K562 (cell line): ENCODE data around the gene MID1IP1. TPM values are rescaled to one million over a fixed set of nuclear protein-coding genes. Genes with fewer than 3 reads are reported as not detected.

Experiments
- ATF3 ChIP-seq, 2 experiments: fragments of 450-650 bp in 1 of 2; sonication (generic) in 1 of 2; formaldehyde crosslinking in 1 of 2; IDR thresholded peaks in 1 of 2; conservative IDR thresholded peaks in 1 of 2; 2 replicates each; pipeline versions ENCODE4 v1.6.1 to v1.8.1; 2016 to 2023; ENCODE audit warnings: mild to moderate bottlenecking in 2 of 2, moderate library complexity in 2 of 2, inconsistent platforms in 1 of 2, missing genetic modification reagents in 1 of 2
- BCOR ChIP-seq: fragments of 450-650 bp; IDR thresholded peaks from 2 replicates; pipeline ENCODE4 v1.6.1; 2016
- BRD4 ChIP-seq: fragments of 200-600 bp; sonication (generic); IDR thresholded peaks from 2 replicates; pipeline ENCODE4 v1.6.1; 2017; ENCODE audit warnings: inconsistent platforms
- CREM ChIP-seq: IDR thresholded peaks from 2 replicates; pipeline ENCODE4 v1.6.1; 2014; ENCODE audit warnings: antibody characterized with exemption, low read depth
- GATAD2B ChIP-seq: fragments of 450-650 bp; IDR thresholded peaks from 2 replicates; pipeline ENCODE4 v1.6.1; 2017; ENCODE audit warnings: mild to moderate bottlenecking, borderline replicate concordance
- HBP1 ChIP-seq: fragments of 450-650 bp; formaldehyde crosslinking; IDR thresholded peaks from 2 replicates; pipeline ENCODE4 v1.4.0; 2022; ENCODE audit warnings: missing genetic modification characterization
- HMG20A ChIP-seq: fragments of 450-650 bp; formaldehyde crosslinking; conservative IDR thresholded peaks from 2 replicates; pipeline ENCODE4 v1.4.0; 2020; ENCODE audit warnings: mild to moderate bottlenecking, mixed read lengths
- ILF3 ChIP-seq: fragments of 450-650 bp; IDR thresholded peaks from 2 replicates; pipeline ENCODE4 v1.6.1; 2018; ENCODE audit warnings: antibody characterized with exemption, mild to moderate bottlenecking, moderate library complexity, borderline replicate concordance
- KLF1 ChIP-seq: fragments of 450-650 bp; IDR thresholded peaks from 2 replicates; pipeline ENCODE4 v1.6.1; 2016; ENCODE audit warnings: missing genetic modification characterization, missing compliant biosample characterization
- MTA1 ChIP-seq: fragments of 450-650 bp; IDR thresholded peaks from 2 replicates; pipeline ENCODE4 v1.6.1; 2017; ENCODE audit warnings: borderline replicate concordance
- NFYB ChIP-seq: IDR thresholded peaks from 2 replicates; pipeline ENCODE4 v1.6.1; 2011; ENCODE audit warnings: mild to moderate bottlenecking, moderate library complexity; ENCODE audit not compliant: insufficient read length; ENCODE audit errors: extremely low read depth
- PBX2 ChIP-seq, 2 experiments: IDR thresholded peaks in 1 of 2; conservative IDR thresholded peaks in 1 of 2; 2 replicates each; pipeline ENCODE4 v1.6.1; 2016; ENCODE audit warnings: low read depth in 2 of 2, mild to moderate bottlenecking in 1 of 2, missing compliant biosample characterization in 1 of 2, missing genetic modification characterization in 1 of 2, moderate library complexity in 1 of 2
- PML ChIP-seq: IDR thresholded peaks from 2 replicates; pipeline ENCODE4 v1.6.1; 2012; ENCODE audit warnings: low read length, inconsistent platforms
- POLR2AphosphoS2 ChIP-seq: IDR thresholded peaks from 2 replicates; pipeline ENCODE4 v1.6.1; 2012; ENCODE audit warnings: low read length, improper control_type of control experiment
- RCOR1 ChIP-seq, 2 experiments: IDR thresholded peaks; 2 replicates each; pipeline ENCODE4 v1.6.1; 2012; ENCODE audit warnings: low read depth in 2 of 2, low read length in 2 of 2, borderline replicate concordance in 1 of 2, improper control_type of control experiment in 1 of 2
- RFX7 ChIP-seq: fragments of 250-450 bp; sonication (Bioruptor Pico); IDR thresholded peaks from 2 replicates; pipeline ENCODE4 v1.5.1; 2021; ENCODE audit warnings: mild to moderate bottlenecking
- SMARCA5 ChIP-seq: fragments of 450-650 bp; IDR thresholded peaks from 2 replicates; pipeline ENCODE4 v1.6.1; 2016
- SRSF3 ChIP-seq: fragments of 200-400 bp; formaldehyde crosslinking; IDR thresholded peaks from 2 replicates; pipeline ENCODE4 v1.6.1; 2016; ENCODE audit warnings: mild to moderate bottlenecking, low read length, moderate library complexity; ENCODE audit not compliant: insufficient read depth
- TBL1XR1 ChIP-seq, 2 experiments: IDR thresholded peaks; 2 replicates each; pipeline ENCODE4 v1.6.1; 2012; ENCODE audit warnings: improper control_type of control experiment in 2 of 2, low read length in 2 of 2, mild to moderate bottlenecking in 1 of 2
- ZNF184 ChIP-seq: sonication (generic); formaldehyde crosslinking; IDR thresholded peaks from 2 replicates; pipeline ENCODE4 v1.5.0; 2020; ENCODE audit warnings: missing genetic modification reagents
- ZNF347 ChIP-seq: fragments of 450-650 bp; formaldehyde crosslinking; IDR thresholded peaks from 2 replicates; pipeline ENCODE4 v1.4.0; 2020; ENCODE audit warnings: low read depth, mild to moderate bottlenecking, moderate library complexity
- ZSCAN32 ChIP-seq: fragments of 450-650 bp; formaldehyde crosslinking; IDR thresholded peaks from 2 replicates; pipeline ENCODE4 v1.4.0; 2020; ENCODE audit warnings: mild to moderate bottlenecking, moderate library complexity
- polyA plus RNA-seq, 8 experiments: library from polyadenylated mRNA; depleted of rRNA in 4 of 8; stranded (reverse) in 5 of 8; unstranded in 3 of 8; fragments of >200 nt; fragmentation: Nextera tagmentation in 2 of 8; fragmentation: Illumina TruSeq in 1 of 8; extraction: Ambion mirVana in 2 of 8; extraction: Trizol in 1 of 8; gene quantifications; 2 replicates each; pipeline versions ENCODE4 v1.2.1 to v1.2.3, GENCODE V29; 2011 to 2014; ENCODE audit warnings: inconsistent platforms in 1 of 8, missing spikeins in 1 of 8
- total RNA-seq, 7 experiments: library from RNA; depleted of rRNA in 6 of 7; stranded (reverse); fragments of >200 nt in 6 of 7; fragmentation: Illumina TruSeq in 2 of 7; extraction: Trizol in 2 of 7; gene quantifications; 2 replicates each; pipeline versions ENCODE4 v1.2.1 to v1.2.3, GENCODE V29; 2011 to 2021; ENCODE audit warnings: low replicate concordance in 1 of 7
- TF ChIP-seq, protein P1 (sequence below), 2 experiments: fragments of 450-650 bp; conservative IDR thresholded peaks; 2 replicates each; pipeline ENCODE4 v1.6.1; 2017; ENCODE audit warnings: mild to moderate bottlenecking in 2 of 2, moderate library complexity in 2 of 2

The MID1IP1 gene
- total and polyA plus RNA-seq, 9 of the 15 experiments (the other 6 are each of a cell fraction or from before 2014, with no cell fraction given) = 0.51 to 102 (median 27.5) TPM

DNA sequence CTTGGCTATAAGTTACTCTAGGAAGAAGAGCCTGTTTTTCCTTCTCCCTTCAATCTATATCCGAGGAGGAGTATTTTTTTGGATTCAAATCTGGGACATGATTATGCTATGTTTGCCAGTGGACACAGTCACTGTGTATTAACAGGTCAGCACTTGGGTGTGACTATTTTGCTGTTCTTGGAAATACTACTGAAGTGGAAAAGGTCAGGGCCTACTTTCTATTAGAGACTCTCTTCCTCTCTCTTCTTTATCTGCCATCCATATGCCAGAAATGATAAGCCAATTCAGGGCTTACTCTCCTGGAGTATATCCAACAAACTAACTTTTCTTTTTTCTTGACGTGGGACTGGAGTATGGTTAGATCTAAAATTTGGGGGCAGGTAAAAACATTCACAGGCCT lies 40.5 kb downstream of the MID1IP1 start (continued):
- TF ChIP-seq BCOR (no peak), RCOR1 (IDR thresholded peaks at IDR 0.05; ENCODE audit: borderline replicate concordance in 1 of 2, low read depth in 2 of 2, low read length in 2 of 2) (peak in 1 of 2 experiments; percentile 77; a peak in 2 of 4 replicates), ATF3 (IDR thresholded peaks at IDR 0.05) (no peak), ATF3 (CRISPR knock-in tag; conservative IDR thresholded peaks at IDR 0.05) (no peak), HBP1 (no peak), ZNF184 (no peak), HMG20A (CRISPR knock-in tag) (no peak), RFX7 (CRISPR knock-in tag) (no peak), PML (peak; percentile 51; the same call in 1 of the 2 replicates), BRD4 (no peak), SRSF3 (no peak), CREM (no peak), ZSCAN32 (no peak), PBX2 (CRISPR knock-in tag; IDR thresholded peaks at IDR 0.05; ENCODE audit: low read depth) (no peak), PBX2 (tag; conservative IDR thresholded peaks at IDR 0.05; ENCODE audit: low read depth) (no peak), POLR2AphosphoS2 (no peak), GATAD2B (no peak), MTA1 (peak; percentile 40; the same call in 1 of the 2 replicates), KLF1 (tag) (no peak), SMARCA5 (no peak), NFYB (no peak), TBL1XR1 (IDR thresholded peaks at IDR 0.05; ENCODE audit: low read length in 2 of 2) (peak in 1 of 2 experiments; percentile 78; a peak in 2 of 4 replicates), ZNF347 (CRISPR knock-in tag) (no peak), ILF3 (no peak)
- TF ChIP-seq, protein P1, sequence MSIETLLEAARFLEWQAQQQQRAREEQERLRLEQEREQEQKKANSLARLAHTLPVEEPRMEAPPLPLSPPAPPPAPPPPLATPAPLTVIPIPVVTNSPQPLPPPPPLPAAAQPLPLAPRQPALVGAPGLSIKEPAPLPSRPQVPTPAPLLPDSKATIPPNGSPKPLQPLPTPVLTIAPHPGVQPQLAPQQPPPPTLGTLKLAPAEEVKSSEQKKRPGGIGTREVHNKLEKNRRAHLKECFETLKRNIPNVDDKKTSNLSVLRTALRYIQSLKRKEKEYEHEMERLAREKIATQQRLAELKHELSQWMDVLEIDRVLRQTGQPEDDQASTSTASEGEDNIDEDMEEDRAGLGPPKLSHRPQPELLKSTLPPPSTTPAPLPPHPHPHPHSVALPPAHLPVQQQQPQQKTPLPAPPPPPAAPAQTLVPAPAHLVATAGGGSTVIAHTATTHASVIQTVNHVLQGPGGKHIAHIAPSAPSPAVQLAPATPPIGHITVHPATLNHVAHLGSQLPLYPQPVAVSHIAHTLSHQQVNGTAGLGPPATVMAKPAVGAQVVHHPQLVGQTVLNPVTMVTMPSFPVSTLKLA (conservative IDR thresholded peaks at IDR 0.05) = peak in 1 of 2 experiments; percentile 34; a peak in 1 of 4 replicates
